GM12878 (cell line): Measurements from ENCODE around the gene CNOT2. TPM values are rescaled to one million over a fixed set of nuclear protein-coding genes. Genes with fewer than 3 reads are reported as not detected.

Experiments
- ATAC-seq: fragments of 200-7000 bp; cut with Tn5 transposase; 3 replicates; pipeline ENCODE4 v1.9.1; 2020; ENCODE audit warnings: mild to moderate bottlenecking, moderate library complexity
- BruUV-seq: library from RNA; stranded (reverse); fragments of 400-500 nt; replicated peaks from 2 replicates; lab custom pipeline; 2021; lab: Mats Ljungman, UMichigan
- CTCF ChIA-PET: fragments of 300-600 bp; sonication (Branson Sonifier 250); formaldehyde crosslinking; extraction: SDS; loops from one replicate; lab custom pipeline; 2021; ENCODE audit warnings: inconsistent platforms; lab: Yijun Ruan, JAX
- POLR2A ChIA-PET: fragments of 350-600 bp; formaldehyde crosslinking; extraction: SDS; loops from one replicate; lab custom pipeline; 2021; ENCODE audit warnings: inconsistent platforms; lab: Charles Lee
- RAD21 ChIA-PET: fragments of 300-600 bp; sonication (Branson Sonifier 250); formaldehyde crosslinking; loops from one replicate; lab custom pipeline; 2023; ENCODE audit warnings: antibody characterized with exemption; ENCODE audit not compliant: unreplicated experiment; lab: Charles Lee
- SMC1A ChIA-PET: fragments of 300-600 bp; sonication (Branson Sonifier 250); formaldehyde crosslinking; loops from one replicate; lab custom pipeline; 2023; ENCODE audit not compliant: unreplicated experiment, uncharacterized antibody; lab: Charles Lee
- DNase-seq: peaks from one replicate; pipeline ENCODE4 v3.0.0-alpha.2; 2011; ENCODE audit warnings: low read depth, low spot score
- FAIRE-seq: peaks from 3 replicates; lab custom pipeline; 2011; peaks lifted over from hg19 to GRCh38; lab: Jason Lieb, UNC
- H2AFZ ChIP-seq: 2 replicates; pipeline ENCODE4 v1.6.0; 2011; ENCODE audit warnings: low read depth, low read length, control low read depth; ENCODE audit not compliant: control insufficient read depth
- H3K27ac ChIP-seq: 2 replicates; pipeline ENCODE4 v1.5.1; 2011; ENCODE audit warnings: control low read depth; ENCODE audit not compliant: control insufficient read depth, insufficient read depth
- H3K27me3 ChIP-seq, 2 experiments: replicated peaks in 1 of 2; 2 replicates each; pipeline versions ENCODE4 v1.6.0 to v1.6.1; 2011; ENCODE audit warnings: low read length in 1 of 2; ENCODE audit not compliant: control insufficient read depth in 2 of 2, insufficient read depth in 2 of 2
- H3K36me3 ChIP-seq, 2 experiments: 2 replicates each; pipeline ENCODE4 v1.5.1; 2011; ENCODE audit warnings: low read length in 1 of 2; ENCODE audit not compliant: control insufficient read depth in 2 of 2, insufficient read depth in 2 of 2
- H3K4me1 ChIP-seq: 2 replicates; pipeline ENCODE4 v1.6.1; 2011; ENCODE audit warnings: mild to moderate bottlenecking, low read length, moderate library complexity, mixed read lengths; ENCODE audit not compliant: control insufficient read depth, insufficient read depth
- H3K4me2 ChIP-seq: 2 replicates; pipeline ENCODE4 v1.6.0; 2011; ENCODE audit warnings: control low read depth; ENCODE audit not compliant: control insufficient read depth, insufficient read depth
- H3K4me3 ChIP-seq: fragments of 200-600 bp; sonication (generic); 2 replicates; pipeline ENCODE4 v1.5.1; 2016
- H3K79me2 ChIP-seq: 2 replicates; pipeline ENCODE4 v1.6.0; 2011; ENCODE audit warnings: low read length; ENCODE audit not compliant: control insufficient read depth, insufficient read depth
- H3K9ac ChIP-seq: 2 replicates; pipeline ENCODE4 v1.8.0; 2011; ENCODE audit warnings: low read length, control low read depth, mixed read lengths; ENCODE audit not compliant: control insufficient read depth, insufficient read depth
- H3K9me3 ChIP-seq: replicated peaks from 3 replicates; pipeline ENCODE4 v1.5.1; 2011; ENCODE audit warnings: mild to moderate bottlenecking, low read length; ENCODE audit not compliant: control insufficient read depth, insufficient read depth
- H4K20me1 ChIP-seq: 2 replicates; pipeline ENCODE4 v1.6.0; 2011; ENCODE audit not compliant: control insufficient read depth, insufficient read depth
- ATF7 ChIP-seq: fragments of 450-650 bp; IDR thresholded peaks from 2 replicates; pipeline ENCODE4 v1.6.1; 2016; ENCODE audit warnings: low read depth, mild to moderate bottlenecking
- IKZF1 ChIP-seq: fragments of 450-650 bp; conservative IDR thresholded peaks from 2 replicates; pipeline ENCODE4 v1.6.1; 2017; ENCODE audit warnings: antibody characterized with exemption, mild to moderate bottlenecking
- MEF2A ChIP-seq: IDR thresholded peaks from 2 replicates; pipeline ENCODE4 v1.6.1; 2011; ENCODE audit warnings: low read depth, mild to moderate bottlenecking, low read length, moderate library complexity; ENCODE audit not compliant: insufficient read depth
- MTA3 ChIP-seq: IDR thresholded peaks from 2 replicates; pipeline ENCODE4 v1.6.1; 2012; ENCODE audit warnings: low read length, inconsistent platforms, borderline replicate concordance
- MYB ChIP-seq: fragments of 150-350 bp; IDR thresholded peaks from 2 replicates; pipeline ENCODE4 v1.6.1; 2014; ENCODE audit warnings: mild to moderate bottlenecking, low read depth, low read length, borderline replicate concordance
- NFIC ChIP-seq: IDR thresholded peaks from 2 replicates; pipeline ENCODE4 v1.6.1; 2012; ENCODE audit warnings: low read depth, mild to moderate bottlenecking, inconsistent platforms, low read length, moderate library complexity
- NFXL1 ChIP-seq: fragments of 450-650 bp; IDR thresholded peaks from 2 replicates; pipeline ENCODE4 v1.6.1; 2017; ENCODE audit warnings: antibody characterized with exemption, mild to moderate bottlenecking, borderline replicate concordance
- POLR2AphosphoS5 ChIP-seq: IDR thresholded peaks from 2 replicates; pipeline ENCODE4 v1.6.1; 2011; ENCODE audit warnings: mild to moderate bottlenecking, low read length, inconsistent platforms
- RAD21 ChIP-seq: IDR thresholded peaks from 2 replicates; pipeline ENCODE4 v1.6.1; 2011; ENCODE audit warnings: mild to moderate bottlenecking, low read depth, low read length, moderate library complexity; ENCODE audit not compliant: insufficient read depth
- RCOR1 ChIP-seq: conservative IDR thresholded peaks from 2 replicates; pipeline ENCODE4 v1.6.1; 2012; ENCODE audit warnings: low read depth, low read length, improper control_type of control experiment
- SIX5 ChIP-seq: IDR thresholded peaks from 2 replicates; pipeline ENCODE4 v1.6.1; 2011; ENCODE audit warnings: mild to moderate bottlenecking, low read depth, low read length, moderate library complexity; ENCODE audit not compliant: severe bottlenecking
- SPI1 ChIP-seq: IDR thresholded peaks from 2 replicates; pipeline ENCODE4 v1.6.1; 2011; ENCODE audit warnings: low read depth, mild to moderate bottlenecking, low read length, moderate library complexity, borderline replicate concordance; ENCODE audit not compliant: insufficient read depth
- TARDBP ChIP-seq: IDR thresholded peaks from 2 replicates; pipeline ENCODE4 v1.6.1; 2016; ENCODE audit warnings: borderline replicate concordance
- YBX1 ChIP-seq: fragments of 450-650 bp; IDR thresholded peaks from 2 replicates; pipeline ENCODE4 v1.6.1; 2016; ENCODE audit warnings: antibody characterized with exemption
- YY1 ChIP-seq: IDR thresholded peaks from 2 replicates; pipeline ENCODE4 v1.6.1; 2011; ENCODE audit warnings: low read depth, mild to moderate bottlenecking, low read length
- WGBS: methylation state at CpG from one replicate; pipeline ENCODE4 v1.1.6; 2016; ENCODE audit warnings: low lambda C conversion rate; ENCODE audit not compliant: insufficient replicate concordance, insufficient coverage; ENCODE audit errors: missing lambda C conversion rate; 5-methylcytosine and 5-hydroxymethylcytosine counted together
- in situ Hi-C: fragments of 300-500 bp; cut with MboI; formaldehyde crosslinking; loops from 9 replicates; pipeline ENCODE4 v1.14.3; 2018; ENCODE audit warnings: mixed read lengths
- intact Hi-C: fragments of 100-400 bp; cut with micrococcal nuclease; formaldehyde crosslinking; loops from one replicate; pipeline ENCODE4 v1.14.2; 2022; ENCODE audit not compliant: unreplicated experiment
- polyA plus RNA-seq, 11 experiments: library from polyadenylated mRNA; depleted of rRNA in 4 of 11; unstranded in 6 of 11; stranded (reverse) in 5 of 11; fragments of >200 nt; fragmentation: Nextera tagmentation in 4 of 11; fragmentation: Illumina TruSeq in 1 of 11; extraction: Ambion mirVana in 4 of 11; extraction: Trizol in 1 of 11; gene quantifications; 1 replicate in 1 of 11; 2 replicates in 10 of 11; pipeline versions ENCODE4 v1.2.1 to v1.2.3, GENCODE V29; 2011 to 2016; ENCODE audit warnings: inconsistent platforms in 2 of 11, missing spikeins in 2 of 11, low read depth in 1 of 11
- total RNA-seq, 4 experiments: library from RNA; depleted of rRNA in 3 of 4; stranded (reverse); fragments of >200 nt in 3 of 4; fragmentation: Illumina TruSeq in 1 of 4; extraction: Trizol in 1 of 4; gene quantifications; 2 replicates each; pipeline versions ENCODE4 v1.2.1 to v1.2.3, GENCODE V29; 2013 to 2021
- TF ChIP-seq, protein P1 (sequence below): IDR thresholded peaks from 2 replicates; pipeline ENCODE4 v1.6.1; 2011; ENCODE audit warnings: low read depth, mild to moderate bottlenecking, low read length, moderate library complexity, borderline replicate concordance; ENCODE audit errors: extremely low read depth
- TF ChIP-seq, protein P2 (sequence below): fragments of 450-650 bp; formaldehyde crosslinking; IDR thresholded peaks from 2 replicates; pipeline ENCODE4 v1.4.0; 2020; ENCODE audit warnings: mild to moderate bottlenecking, moderate library complexity
- TF ChIP-seq, protein P3 (sequence below): IDR thresholded peaks from 2 replicates; pipeline ENCODE4 v1.6.1; 2012; ENCODE audit warnings: low read length, inconsistent platforms
- TF ChIP-seq, protein P4 (sequence below): IDR thresholded peaks from 2 replicates; pipeline ENCODE4 v1.6.1; 2012; ENCODE audit warnings: low read depth, low read length, improper control_type of control experiment

Gene CNOT2
- total and polyA plus RNA-seq, 10 of the 15 experiments (the other 5 are each of a cell fraction or from before 2014, with no cell fraction given): 37.9 to 127 (median 82.4) TPM

DNA sequence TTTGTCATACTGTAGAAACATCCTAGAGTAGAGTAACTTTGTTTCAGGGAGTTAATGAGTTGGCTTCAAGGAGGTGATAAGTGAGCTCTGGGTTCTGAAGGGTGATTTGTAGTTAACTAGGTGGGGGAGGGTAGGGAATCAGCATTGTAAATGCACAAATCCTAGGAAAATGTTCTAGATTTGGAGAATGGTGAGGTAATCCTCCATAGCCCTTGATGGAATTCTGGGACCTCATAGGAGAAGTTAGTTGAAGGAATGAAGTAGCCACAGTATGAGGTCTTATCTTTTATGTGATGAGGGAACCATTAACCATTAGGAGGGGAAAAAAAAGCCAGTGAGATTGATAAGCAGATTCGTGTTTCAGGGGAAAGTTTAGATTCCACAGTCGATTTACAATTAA, 8.0 kb downstream of the CNOT2 start (continued):
- TF ChIP-seq, protein P1, sequence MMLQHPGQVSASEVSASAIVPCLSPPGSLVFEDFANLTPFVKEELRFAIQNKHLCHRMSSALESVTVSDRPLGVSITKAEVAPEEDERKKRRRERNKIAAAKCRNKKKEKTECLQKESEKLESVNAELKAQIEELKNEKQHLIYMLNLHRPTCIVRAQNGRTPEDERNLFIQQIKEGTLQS: no peak
- TF ChIP-seq YY1 (no peak), NFIC (no peak), IKZF1 (no peak), MYB (no peak), SPI1 (no peak), POLR2AphosphoS5 (no peak), YBX1 (no peak)
- TF ChIP-seq, protein P2, sequence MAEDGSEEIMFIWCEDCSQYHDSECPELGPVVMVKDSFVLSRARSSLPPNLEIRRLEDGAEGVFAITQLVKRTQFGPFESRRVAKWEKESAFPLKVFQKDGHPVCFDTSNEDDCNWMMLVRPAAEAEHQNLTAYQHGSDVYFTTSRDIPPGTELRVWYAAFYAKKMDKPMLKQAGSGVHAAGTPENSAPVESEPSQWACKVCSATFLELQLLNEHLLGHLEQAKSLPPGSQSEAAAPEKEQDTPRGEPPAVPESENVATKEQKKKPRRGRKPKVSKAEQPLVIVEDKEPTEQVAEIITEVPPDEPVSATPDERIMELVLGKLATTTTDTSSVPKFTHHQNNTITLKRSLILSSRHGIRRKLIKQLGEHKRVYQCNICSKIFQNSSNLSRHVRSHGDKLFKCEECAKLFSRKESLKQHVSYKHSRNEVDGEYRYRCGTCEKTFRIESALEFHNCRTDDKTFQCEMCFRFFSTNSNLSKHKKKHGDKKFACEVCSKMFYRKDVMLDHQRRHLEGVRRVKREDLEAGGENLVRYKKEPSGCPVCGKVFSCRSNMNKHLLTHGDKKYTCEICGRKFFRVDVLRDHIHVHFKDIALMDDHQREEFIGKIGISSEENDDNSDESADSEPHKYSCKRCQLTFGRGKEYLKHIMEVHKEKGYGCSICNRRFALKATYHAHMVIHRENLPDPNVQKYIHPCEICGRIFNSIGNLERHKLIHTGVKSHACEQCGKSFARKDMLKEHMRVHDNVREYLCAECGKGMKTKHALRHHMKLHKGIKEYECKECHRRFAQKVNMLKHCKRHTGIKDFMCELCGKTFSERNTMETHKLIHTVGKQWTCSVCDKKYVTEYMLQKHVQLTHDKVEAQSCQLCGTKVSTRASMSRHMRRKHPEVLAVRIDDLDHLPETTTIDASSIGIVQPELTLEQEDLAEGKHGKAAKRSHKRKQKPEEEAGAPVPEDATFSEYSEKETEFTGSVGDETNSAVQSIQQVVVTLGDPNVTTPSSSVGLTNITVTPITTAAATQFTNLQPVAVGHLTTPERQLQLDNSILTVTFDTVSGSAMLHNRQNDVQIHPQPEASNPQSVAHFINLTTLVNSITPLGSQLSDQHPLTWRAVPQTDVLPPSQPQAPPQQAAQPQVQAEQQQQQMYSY (CRISPR knock-in tag): no peak

DNA sequence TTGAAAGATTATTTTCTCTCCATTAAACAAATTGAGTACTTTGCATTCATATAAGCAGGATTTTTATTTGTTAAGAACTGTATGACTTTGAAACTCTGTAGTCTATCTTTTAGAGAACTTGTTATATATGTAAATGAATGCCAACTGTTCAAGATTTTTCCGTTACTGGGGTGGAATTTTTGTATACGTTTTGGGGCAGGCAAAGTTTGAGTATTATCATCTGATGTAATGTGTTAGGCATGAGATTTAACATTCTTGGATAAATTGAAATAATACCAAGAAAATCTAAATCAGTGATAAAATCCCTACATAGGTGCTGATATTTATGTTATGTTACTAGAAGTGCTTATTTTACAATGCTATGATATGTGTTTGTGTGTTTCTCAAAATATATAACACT, 8.4 kb downstream of the CNOT2 start:
- Histone ChIP-seq H3K79me2 (peaks cover 94% of the 10 kb centered on the region), H3K27me3 (no peaks in the 10 kb centered on the region), H3K36me3 (no peaks in the 10 kb centered on the region; a peak in 1 of 4 replicates), H3K27ac (no peak overlapping the region), H4K20me1 (no peaks in the 10 kb centered on the region), H3K9me3 (no peaks in the 10 kb centered on the region), H3K9ac (no peak overlapping the region), H2AFZ (no peak overlapping the region), H3K4me3 (no peak overlapping the region), H3K4me2 (no peak overlapping the region), H3K4me1 (no peaks in the 10 kb centered on the region)
- WGBS: 77% methylated on average over 2 of the region's 2 CpGs
- FAIRE-seq (no peak), DNase-seq (no peak), ATAC-seq (no peak)
- intact Hi-C loops: no loop called here
- POLR2A ChIA-PET: no interaction called here
- CTCF ChIA-PET: no interaction called here
- SMC1A ChIA-PET: interaction anchor here (0.8 kb wide), 1 partner anchor 21 kb away, joined by 4 read pairs; no protein-coding TSS in a partner anchor
- in situ Hi-C loops: no loop called here
- RAD21 ChIA-PET: no interaction called here
- no TSS peak for BruUV-seq
- TF ChIP-seq NFXL1 (no peak), ATF7 (no peak), SIX5 (no peak), MEF2A (no peak), TARDBP (no peak), RCOR1 (no peak), RAD21 (no peak), MTA3 (no peak)
- TF ChIP-seq, protein P3, sequence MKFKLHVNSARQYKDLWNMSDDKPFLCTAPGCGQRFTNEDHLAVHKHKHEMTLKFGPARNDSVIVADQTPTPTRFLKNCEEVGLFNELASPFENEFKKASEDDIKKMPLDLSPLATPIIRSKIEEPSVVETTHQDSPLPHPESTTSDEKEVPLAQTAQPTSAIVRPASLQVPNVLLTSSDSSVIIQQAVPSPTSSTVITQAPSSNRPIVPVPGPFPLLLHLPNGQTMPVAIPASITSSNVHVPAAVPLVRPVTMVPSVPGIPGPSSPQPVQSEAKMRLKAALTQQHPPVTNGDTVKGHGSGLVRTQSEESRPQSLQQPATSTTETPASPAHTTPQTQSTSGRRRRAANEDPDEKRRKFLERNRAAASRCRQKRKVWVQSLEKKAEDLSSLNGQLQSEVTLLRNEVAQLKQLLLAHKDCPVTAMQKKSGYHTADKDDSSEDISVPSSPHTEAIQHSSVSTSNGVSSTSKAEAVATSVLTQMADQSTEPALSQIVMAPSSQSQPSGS: no peak
- TF ChIP-seq, protein P1: no peak
- TF ChIP-seq, protein P4, sequence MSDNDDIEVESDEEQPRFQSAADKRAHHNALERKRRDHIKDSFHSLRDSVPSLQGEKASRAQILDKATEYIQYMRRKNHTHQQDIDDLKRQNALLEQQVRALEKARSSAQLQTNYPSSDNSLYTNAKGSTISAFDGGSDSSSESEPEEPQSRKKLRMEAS: no peak
